GM19328 (cell line): Measurements from ENCODE around the gene PRR36.
"Not testable (repeated sequence)": the region's sequence is repeated elsewhere in the genome, so short reads cannot be mapped to it uniquely, and the experiment has no call there.

Source experiments
- ATAC-seq: cut with Tn5 transposase; IDR thresholded peaks from one replicate; pipeline ENCODE4 v1.9.1; 2021; ENCODE audit warnings: mild to moderate bottlenecking, moderate library complexity; ENCODE audit not compliant: unreplicated experiment

PRR36 gene

DNA sequence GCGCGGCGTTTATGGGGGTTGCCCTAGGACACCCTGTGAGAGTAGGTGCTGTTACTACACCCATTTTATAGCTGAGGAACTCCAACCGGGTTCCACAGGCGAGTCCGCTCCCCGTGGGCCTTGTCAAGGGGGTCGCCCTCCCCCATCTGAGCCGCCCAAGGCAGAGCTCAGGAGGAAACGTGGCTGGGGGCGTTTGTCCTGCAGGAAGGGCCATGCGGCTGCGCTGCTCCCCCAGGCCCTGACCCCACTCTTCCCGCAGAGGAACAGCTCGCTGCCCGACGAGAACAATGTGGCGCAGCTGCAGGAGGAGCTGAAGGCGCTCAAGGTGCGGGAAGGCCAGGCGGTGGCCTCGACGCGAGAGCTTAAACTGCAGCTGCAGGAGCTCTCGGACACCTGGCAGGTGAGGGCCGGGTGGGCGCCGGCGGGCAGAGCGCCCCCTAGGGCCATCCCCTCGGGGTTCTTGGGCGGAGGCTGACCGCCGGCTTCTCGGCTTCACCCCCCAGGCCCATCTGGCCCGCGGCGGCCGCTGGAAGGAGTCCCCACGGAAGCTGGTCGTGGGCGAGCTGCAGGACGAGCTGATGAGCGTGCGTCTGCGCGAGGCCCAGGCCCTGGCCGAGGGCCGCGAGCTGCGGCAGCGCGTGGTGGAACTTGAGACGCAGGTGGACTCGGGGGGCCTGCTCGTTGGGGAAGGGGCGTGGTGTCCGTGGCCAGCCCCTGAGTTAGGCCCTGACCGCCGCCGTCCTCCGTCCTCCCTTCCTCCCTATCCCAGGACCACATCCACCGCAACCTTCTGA, 12.4 kb downstream of the PRR36 start:
- ATAC-seq: no peak

DNA sequence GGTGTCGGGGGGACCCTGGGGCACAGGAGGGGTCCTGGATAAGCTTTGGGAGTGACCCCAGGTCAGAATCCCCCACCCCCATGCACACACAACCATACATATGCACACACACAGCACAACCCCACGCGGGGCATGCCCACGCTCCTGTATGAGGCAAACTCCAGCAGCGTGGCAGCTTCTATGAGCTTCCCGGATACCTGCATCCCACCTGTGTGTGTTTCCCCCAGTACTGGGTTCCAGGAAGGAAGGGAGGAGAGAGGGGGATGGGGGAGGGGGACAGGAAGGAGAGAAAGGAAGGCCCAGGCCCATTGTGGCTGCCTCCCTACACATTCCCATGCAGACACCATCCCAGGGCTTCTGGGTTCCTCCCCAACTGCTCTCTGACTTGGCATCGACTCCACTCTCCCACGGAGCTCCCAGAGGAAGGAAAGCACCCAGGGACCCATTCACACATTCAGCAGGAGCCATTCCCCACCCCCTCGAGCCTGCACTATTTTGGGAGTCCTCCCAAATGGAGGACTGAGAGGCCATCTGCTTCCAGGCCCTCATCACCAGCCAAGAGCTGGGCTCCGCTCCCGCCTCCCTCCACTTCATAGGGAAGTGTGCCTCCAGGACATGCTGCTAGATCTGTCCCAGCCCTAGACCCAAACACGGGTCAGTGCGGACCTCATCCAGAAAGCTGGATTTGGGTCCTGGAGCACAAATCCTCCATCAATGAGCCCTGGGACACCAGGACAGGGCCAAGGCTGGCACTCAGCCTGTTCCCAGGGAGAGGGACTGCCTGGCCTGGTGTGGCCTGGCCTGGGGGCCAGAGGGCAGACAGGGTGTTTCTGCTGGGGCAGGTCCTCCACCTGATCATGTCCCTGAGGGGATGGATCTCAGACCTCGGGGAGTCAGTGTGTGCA, 13.2 kb downstream of the PRR36 start:
- no peak for ATAC-seq

DNA sequence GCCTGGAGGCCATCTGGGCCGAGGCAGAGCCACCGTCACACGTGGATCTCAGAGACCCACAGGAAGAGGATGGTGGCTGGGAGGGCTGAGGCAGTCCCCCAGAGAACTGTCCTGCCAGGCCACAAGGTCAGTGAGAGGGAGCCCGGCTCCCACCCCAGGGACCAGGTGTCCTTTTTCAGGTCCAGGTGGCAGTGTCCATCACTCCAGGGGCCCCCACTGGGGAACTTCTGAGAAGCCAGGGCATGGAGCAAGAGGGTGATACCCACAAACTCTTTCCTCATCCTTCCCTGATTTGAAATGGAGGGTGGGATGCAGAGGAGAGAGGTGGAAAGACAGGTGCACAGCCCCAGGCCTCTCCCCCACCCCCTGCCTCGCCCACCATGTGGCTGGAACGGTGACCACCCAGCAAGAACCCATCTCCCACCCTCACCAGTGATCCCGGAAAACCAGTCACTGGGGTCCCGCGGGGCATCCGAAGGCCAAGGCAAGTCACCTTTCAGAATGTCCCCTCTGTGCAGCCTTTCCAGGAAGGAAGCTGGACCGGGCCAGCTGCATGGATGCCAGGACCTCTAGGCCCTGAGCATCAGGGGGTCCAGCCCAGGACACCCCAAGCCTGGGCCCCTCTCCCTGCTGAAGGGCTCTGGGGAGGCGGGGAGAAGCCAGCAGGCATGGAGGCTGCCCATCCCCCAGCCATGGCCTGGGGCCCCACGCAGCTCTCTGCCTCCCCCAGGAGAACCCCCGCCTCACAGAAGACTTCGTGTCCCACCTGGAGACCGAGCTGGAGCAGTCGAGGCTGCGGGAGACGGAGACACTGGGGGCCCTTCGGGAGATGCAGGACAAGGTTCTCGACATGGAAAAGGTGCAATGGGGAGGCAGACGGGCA, 14.1 kb downstream of the PRR36 start:
- ATAC-seq: no peak

DNA sequence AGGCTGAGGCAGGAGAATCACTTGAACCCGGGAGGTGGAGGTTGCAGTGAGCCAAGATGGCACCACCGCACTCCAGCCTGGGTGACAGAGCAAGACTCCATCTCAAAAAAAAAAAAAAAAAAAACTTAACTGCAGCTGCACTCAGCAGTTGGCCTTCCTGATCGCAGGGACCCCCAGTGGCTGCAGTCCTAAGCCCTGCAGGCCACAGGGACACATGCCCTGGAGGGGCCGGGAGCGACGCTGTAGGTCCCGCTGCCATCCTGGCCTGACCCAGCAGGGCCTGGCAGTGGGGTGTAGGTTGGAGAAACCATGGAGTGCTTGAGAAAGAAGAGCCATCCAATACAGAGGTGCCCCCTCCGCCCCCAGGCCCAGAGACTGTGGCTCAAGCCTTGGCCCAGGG, 15.1 kb downstream of the PRR36 start:
- not testable (repeated sequence) for ATAC-seq

DNA sequence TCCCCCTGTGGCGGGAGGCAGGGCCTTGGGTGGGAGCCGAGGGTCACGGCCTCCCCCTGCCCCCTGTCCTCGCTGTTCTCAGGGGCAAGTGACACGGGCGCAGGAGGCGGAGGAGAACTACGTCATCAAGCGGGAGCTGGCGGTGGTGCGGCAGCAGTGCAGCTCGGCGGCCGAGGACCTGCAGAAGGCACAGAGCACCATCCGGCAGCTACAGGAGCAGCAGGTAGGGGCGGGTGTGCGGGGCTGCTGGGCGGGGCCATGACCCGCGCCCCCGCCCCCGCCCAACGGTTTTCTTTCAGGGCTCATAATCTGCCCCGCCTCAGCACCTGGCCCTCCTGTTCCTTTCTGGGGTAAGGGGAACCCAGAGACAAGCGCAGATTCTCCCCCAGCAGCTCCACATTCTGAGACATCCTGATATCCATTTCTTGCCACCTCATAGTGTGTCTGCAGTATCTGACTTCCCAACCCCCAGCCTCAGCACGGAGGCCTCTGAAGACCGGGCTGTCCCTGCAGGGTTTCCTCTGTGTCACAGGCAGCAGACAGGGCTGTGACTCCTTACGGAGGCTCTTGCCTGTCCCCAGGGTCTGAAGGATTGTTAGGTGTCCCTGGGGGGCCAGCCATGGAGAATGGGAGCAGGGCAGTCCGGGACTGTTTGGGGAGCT, 15.9 kb downstream of the PRR36 start:
- no peak for ATAC-seq

DNA sequence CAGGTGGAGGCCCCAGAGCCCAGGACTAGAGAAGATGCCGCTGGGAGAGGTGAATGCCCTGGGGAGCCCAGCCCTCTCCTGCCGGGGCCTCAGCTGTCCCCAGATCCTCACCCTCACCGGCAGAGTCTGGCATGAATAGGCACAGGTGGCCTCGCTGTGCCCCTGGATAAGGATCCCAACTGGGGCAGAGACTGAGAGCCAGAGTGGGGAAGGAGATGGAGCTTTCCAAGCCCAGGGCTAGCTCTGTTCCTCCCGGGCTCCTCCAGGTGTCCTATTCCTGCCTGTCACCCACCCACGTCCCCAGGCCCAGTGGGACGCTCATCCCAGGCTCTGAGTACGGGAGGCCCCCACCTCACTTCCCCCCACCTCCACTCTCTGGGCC, 16.5 kb downstream of the PRR36 start:
- ATAC-seq: no peak

DNA sequence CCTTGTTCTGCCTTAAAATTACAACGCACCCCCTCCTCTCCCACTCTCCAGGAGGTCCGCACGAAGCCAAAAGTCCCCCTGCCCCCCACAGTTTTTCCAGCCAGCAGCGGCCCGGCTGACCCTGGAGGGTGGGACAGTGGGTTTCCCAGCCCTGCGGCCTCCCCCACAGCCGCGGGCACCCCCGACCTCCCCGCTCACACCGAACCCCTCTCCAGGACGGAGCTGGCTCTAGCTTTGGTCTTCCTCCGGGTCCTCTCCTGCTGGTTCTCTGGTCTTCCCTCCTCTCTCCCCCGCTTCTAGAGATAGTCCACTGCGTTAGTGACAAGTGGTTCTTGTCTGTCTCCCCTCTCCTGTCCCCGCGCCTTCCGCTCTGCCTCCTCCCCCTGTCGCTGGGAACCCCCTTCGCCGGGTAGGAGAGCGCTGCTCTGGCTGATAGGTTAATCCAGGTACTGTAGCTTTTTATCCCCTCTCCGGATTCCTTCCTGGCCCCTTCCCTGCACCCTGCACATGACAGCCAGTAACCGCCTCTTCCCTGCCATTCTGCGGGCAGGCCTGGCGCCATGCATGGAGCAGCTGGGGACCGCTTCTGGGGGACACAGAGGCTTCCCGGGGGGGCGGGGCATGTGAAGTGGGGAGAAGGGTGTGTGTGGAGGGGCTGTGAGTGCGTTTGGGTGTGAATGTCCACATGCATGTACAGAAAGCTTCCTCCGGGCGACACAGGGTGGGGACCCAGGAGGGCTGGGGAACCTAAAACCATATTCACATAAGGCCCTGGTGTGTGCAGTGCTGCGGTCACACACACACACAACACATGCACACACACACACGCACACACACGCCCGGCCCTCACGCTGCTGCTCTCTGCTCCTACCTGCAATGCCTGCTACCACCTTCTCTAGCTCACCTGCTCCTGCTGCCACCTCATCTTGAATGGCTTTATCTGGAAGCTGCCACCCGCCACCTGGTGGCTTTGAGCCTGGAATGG, 17.2 kb downstream of the PRR36 start:
- no peak for ATAC-seq

DNA sequence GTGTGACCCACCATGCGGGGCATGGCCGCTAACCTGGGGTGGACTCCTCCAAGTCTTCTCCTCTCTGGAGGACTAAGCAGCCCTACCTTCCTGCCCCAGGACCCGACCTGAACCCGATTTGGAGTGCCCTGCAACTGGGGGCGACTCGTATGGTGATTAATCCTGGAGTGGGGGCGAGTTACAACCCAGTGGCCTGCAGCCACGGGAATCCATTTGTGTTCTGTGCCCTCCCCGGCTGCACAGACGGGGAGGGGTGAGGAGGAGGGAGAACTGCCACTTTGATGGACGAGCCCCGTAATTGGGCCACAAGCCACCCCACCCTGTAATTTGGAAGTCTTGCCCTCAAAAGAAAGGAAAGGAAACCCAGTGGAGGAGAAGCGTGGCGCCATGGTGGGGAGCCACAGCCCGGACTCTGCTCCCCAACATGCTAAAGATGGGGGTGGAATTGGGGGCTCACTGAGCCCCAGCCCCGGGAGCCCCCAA, 18.0 kb downstream of the PRR36 start:
- no peak for ATAC-seq

DNA sequence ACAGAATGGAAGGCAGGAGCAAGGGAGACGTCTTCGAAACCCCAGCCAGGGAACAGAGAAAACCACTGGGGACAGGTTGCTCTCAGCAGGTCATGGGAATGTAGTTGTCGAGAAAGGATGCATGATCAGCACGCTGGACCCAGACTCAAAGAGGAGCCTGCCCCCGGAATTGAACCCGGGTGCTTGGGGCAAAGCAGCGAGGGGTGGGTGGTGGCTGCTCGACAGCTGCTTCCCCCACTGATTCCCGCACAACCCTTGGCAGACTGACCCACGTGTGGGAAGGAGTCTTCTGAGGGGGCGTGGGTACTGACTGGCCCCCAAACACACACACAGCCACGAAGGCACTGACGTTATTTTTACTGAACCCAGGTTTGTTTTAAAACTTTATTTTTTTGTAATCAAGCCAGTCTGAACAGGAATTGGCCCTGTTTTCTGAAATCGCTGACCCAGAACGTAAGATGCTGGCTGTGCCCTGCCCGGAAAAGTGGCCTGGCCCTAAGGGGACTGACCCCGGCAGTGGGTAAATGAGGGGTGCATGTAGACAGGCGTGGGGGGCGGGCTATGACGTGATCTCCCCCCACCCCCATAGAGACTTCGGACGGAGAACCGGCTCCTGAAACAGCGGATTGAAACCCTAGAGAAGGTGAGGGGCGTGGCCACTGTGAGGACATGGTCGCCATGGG, 18.6 kb downstream of the PRR36 start:
- ATAC-seq: no peak

DNA sequence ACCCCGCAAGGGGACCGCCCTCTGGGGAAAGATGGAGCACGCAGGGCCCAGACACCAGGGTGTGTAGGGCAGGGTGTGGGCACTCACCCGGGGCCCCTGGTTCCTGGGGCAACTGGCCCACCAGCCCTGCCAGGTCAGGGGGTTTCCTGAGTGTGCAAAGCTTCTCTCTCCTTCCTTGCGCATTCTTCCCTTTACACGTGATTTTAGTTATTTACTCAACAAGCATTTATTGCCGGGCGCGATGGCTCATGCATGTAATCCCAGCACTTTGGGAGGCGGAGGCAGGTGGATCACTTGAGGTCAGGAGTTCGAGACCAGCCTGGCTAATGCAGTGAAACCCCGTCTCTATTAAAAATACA, 20.4 kb downstream of the PRR36 start:
- no peak for ATAC-seq

DNA sequence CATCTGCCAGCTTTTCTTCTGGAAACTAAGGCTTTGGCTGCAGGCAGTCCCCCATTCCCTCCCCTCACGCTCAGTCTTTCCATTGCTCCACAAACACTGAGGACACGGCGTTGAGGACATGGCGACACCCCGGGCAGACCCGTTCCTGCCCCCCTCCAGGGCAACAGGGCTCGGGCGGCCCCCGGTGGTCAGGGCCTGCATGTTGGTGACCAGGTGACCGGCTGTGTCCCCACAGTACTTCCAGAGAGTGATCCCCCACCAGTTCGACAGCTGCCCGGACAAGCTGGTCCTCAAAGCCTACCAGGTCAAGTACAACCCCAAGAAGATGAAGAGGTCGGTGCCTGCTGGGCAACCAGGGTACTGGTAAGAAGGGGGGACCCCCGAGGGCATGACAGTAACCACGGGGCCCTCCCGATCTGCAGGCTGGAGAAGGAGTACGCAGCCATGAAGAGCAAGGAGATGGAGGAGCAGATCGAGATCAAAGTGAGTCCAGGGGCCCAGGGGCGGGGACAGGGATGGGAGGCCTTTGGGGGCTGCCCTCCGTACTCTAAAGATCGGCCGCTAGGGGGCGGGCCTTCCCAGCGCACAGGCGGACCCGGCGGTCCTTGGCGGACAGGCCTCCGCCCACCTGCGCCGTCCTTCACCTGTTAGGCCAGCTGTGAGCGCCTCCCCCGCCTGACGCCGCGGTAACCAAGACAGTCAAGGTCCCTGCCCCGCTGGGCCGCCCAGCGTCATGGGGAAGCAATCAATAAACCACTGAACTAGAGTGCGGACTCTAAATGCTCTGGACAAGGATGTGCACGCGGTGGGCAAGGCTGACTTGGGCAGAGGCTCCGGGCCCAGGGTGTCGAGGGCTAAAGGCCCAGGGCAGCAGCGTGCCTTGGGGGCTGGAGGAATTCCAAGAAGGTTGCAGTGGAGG, 21.1 kb downstream of the PRR36 start:
- ATAC-seq: no peak

DNA sequence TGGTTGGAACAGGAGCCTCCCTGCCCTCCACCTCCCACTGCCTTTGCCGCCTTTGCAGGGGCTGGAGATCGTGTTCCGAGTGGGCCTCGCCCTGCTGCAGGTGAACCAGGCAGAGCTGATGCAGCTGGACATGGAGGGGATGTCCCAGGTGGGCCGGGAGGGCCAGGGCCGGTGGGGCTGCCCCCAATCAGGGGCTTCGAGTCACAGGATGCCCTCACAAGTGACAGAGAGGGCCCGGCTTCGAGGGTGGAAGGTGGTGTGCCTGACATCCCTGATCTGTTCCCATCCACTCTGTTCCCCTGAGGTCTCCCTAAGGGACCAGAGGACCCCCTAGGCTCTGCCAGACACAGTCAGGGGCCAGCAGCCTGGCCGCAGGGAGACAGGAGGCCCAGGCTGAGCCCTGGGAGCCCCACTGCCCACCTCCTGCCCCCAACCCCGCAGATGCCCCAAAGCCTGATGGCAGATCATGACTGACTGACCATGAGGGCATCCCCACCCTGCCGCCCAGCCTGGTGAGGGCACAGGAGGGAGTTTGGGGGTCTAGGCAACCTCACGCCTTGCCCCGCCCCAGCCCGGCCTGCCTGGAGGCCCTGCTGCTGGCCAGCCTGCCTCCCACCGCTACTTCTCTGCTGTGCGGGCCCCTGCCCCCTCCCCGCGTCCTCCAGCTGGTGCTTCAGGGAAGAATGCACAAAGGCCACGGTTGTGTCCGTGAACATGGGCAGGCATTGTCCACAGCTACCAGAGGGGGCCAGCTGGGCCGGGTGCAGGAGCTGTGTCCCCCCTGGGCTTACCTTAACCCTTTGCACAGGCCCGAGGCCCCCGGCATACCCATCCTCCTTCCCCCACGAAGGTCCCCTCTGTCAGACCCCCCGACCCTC, 22.3 kb downstream of the PRR36 start:
- ATAC-seq: no peak

DNA sequence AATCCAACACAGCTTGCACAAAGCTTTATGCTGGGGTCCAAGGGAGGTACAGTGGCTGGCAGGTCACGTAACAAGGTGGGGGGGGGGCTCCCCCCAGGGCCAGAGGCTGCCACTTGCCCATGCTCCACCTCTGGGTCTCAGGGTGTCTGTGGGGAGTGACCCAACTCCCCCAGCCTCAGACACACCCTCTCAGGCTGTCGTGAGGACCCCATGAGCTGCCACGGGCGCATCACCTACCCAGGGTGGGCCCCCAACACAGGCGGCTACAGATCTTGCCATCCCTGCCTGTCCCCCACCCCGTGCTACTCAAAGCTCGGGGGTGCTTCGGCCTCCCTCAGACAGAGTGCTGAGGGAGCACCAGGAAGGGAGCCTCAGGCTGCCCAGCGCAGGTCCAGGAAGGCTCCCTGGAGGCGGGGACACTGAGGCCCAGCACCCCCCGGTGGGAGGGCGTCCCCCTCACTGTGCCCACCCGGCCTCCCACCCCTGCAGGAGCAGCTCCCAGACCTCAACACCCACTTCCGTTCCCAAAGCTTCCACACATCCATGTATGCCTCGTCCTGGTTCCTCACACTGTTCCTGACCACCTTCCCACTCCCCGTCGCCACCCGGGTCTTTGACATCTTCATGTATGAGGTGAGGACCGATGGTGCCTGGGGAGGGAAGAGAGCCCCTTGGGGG, 23.1 kb downstream of the PRR36 start:
- no peak for ATAC-seq

DNA sequence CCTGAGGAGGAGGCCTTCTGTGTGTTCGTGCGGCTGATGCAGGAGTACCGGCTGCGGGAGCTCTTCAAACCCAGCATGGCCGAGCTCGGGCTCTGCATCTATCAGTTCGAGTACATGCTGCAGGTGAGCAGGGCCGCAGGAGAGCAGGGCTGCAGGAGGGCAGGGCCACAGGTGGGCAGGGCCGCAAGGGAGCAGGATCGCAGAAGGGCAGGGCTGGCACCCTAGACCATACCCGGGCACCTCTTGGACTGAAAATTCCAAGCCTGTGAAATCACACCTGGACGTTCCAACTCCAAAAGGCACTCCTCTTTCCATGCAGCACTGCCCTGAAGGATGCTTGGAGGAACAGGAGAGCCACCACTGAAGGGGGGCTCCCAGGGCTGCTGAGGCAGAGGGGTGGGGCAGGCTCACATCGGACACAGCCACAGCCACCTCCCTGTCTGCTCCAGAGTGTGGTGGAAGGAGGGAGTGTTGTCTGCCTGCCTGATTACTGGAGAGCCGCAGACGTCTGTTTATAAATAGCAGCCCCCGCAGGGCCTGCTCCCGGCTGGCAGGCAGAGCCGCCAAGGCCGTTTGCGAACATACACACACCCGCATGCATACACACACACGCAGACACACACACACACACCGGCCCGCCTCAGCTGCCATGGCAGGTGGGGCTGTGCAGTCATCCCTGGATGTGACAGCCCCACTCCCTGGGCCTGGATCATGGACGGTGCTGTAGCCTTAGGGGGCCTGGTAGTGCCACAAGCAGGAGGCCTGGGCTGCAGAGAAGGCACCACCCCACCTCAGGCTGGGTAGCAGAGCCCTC, 24.0 kb downstream of the PRR36 start:
- no peak for ATAC-seq

DNA sequence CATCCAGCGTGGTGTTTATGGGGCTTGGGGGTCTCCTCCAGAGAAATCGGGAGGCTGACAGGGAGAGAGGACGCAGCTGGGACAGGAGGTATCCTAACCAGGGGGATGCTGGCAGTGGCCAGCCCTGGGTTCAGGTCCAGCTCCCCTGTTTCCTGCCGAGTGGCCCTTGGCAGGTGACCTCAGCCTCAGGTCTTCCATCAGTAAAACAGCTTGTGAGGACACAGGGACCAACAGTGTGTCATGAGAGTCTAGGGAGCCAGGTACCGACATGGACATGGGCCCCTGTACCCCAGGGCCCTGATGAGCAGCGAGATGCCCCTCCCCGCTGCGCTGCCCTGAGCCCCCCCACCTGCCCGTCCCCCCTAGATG, 24.6 kb downstream of the PRR36 start:
- ATAC-seq: no peak
